Measurements from ENCODE around the gene KDM6A. TPM values are rescaled to one million over a fixed set of nuclear protein-coding genes. Genes with fewer than 3 reads are reported as not detected.

The KDM6A gene
- total RNA-seq, 1 experiment from 2014 or later, result 42.8 TPM

GRCh38 chrX:45157647-45158046 lies 284.7 kb downstream of the KDM6A start:
- H2BK120ac ChIP-seq (ENCODE audit: low read depth, low read length, poor library complexity, severe bottlenecking), result no peak overlapping the region
- no CpG with 5 or more reads among the region's 22 CpGs for WGBS (ENCODE audit: extremely low coverage, insufficient read length, low lambda C conversion rate)
- H2BK15ac ChIP-seq (ENCODE audit: low read depth, low read length), result no peak overlapping the region
- H4K91ac ChIP-seq (ENCODE audit: insufficient read length, low read depth, low read length), result no peak overlapping the region
- no peak overlapping the region for H2AK5ac ChIP-seq (ENCODE audit: insufficient read length, low read length)
- H3K9me3 ChIP-seq (ENCODE audit: control insufficient read depth, low read depth, low read length), result peaks cover 46% of the 10 kb centered on the region
- no peak overlapping the region for H3K14ac ChIP-seq (ENCODE audit: insufficient read depth, low read length)
- H4K20me1 ChIP-seq (ENCODE audit: control insufficient read depth, insufficient read depth, insufficient read length), result no peaks in the 10 kb centered on the region
- H3K9ac ChIP-seq (ENCODE audit: extremely low read depth, insufficient read length, low read length), result no peak overlapping the region
- no peak overlapping the region for H2BK5ac ChIP-seq (ENCODE audit: insufficient read length, low read length)
- no peaks in the 10 kb centered on the region for H3K79me2 ChIP-seq (ENCODE audit: insufficient read depth, low read length)
- no peak overlapping the region for H2BK20ac ChIP-seq (ENCODE audit: low read depth, low read length, poor library complexity, severe bottlenecking)
- no peak overlapping the region for H2AFZ ChIP-seq (ENCODE audit: low read length)
- H3K4me2 ChIP-seq (ENCODE audit: insufficient read depth, insufficient read length, low read length), result no peak overlapping the region
- H3K23me2 ChIP-seq (ENCODE audit: insufficient read length, low read depth, low read length, poor library complexity, severe bottlenecking), result peaks cover 5% of the 10 kb centered on the region
- H3K36me3 Mint-ChIP-seq (ENCODE audit: insufficient read depth in 1 of 3, low read depth in 3 of 3), result peaks cover 0 to 11% (median 3%) of the 10 kb centered on the region in 3 experiments; a peak in 5 of 7 replicates
- no peak overlapping the region for H3T11ph ChIP-seq (ENCODE audit: low read length)
- H3K27ac ChIP-seq (ENCODE audit: insufficient read length, low read depth, low read length), result no peak overlapping the region
- H3K4me1 Mint-ChIP-seq, result no peaks in the 10 kb centered on the region
- no peaks in the 10 kb centered on the region for H3K27me3 ChIP-seq (ENCODE audit: insufficient read depth, low read length)
- no peaks in the 10 kb centered on the region for H3K27me3 Mint-ChIP-seq (ENCODE audit: low read depth)
- H3K18ac ChIP-seq (ENCODE audit: insufficient read length, low read depth, low read length), result no peak overlapping the region
- H4K8ac ChIP-seq (replicated peaks; ENCODE audit: insufficient read length, low read depth, low read length), result no peak overlapping the region
- no peak overlapping the region for H3K23ac ChIP-seq (ENCODE audit: insufficient read length, low read depth, low read length)
- no peak overlapping the region for H4K5ac ChIP-seq (ENCODE audit: insufficient read length, low read depth, low read length)
- no peak overlapping the region for H3K56ac ChIP-seq (ENCODE audit: insufficient read length, low read depth, low read length)
- no peak overlapping the region for H3K4ac ChIP-seq (ENCODE audit: low read depth, low read length)
- DNase-seq, result no peak
- H2BK12ac ChIP-seq (ENCODE audit: insufficient read length, low read depth, low read length), result no peak overlapping the region
- H3K27ac Mint-ChIP-seq, result no peak overlapping the region
- peaks cover 68 to 70% of the 10 kb centered on the region in 2 experiments for H3K9me3 Mint-ChIP-seq
- H3K4me1 ChIP-seq (ENCODE audit: insufficient read depth, low read length), result no peaks in the 10 kb centered on the region
- no peak overlapping the region for H3K4me3 Mint-ChIP-seq
- no peaks in the 10 kb centered on the region for H3K79me1 ChIP-seq (ENCODE audit: insufficient read depth, low read depth, low read length, poor library complexity, severe bottlenecking)
- TF ChIP-seq CTCF (conservative IDR thresholded peaks at IDR 0.05), result no peak

Other genes with a start within 250 kb of the KDM6A start
- gene DUSP21, start 29.2 kb upstream of the KDM6A start, total RNA-seq (2021), result not detected in 2 replicates